Measurements from ENCODE around the gene ABL1.

DNA sequence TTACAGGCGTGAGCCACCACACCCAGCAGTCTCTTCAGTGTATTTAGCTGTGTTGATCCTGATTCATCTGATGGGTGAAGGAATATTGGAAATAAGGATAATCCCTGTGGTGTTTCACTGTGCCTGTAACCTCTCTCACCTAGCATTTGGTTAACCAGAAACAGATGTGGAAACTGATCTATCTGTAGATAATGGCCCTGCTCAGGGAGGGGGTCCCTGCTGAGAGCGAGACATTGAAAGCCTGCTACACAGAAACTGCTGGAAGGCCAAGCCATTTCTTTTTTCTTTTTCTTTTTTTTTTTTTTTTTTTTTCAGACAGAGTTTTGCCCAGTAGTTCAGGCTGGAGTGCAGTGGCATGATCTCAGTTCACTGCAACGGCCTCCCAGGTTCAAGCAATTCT is 33.2 kb downstream of the ABL1 start:
- no peak for TF ChIP-seq EZH2phosphoT487 (IDR thresholded peaks at IDR 0.05; ENCODE audit: borderline replicate concordance, low read length)
- TF ChIP-seq, protein P1, sequence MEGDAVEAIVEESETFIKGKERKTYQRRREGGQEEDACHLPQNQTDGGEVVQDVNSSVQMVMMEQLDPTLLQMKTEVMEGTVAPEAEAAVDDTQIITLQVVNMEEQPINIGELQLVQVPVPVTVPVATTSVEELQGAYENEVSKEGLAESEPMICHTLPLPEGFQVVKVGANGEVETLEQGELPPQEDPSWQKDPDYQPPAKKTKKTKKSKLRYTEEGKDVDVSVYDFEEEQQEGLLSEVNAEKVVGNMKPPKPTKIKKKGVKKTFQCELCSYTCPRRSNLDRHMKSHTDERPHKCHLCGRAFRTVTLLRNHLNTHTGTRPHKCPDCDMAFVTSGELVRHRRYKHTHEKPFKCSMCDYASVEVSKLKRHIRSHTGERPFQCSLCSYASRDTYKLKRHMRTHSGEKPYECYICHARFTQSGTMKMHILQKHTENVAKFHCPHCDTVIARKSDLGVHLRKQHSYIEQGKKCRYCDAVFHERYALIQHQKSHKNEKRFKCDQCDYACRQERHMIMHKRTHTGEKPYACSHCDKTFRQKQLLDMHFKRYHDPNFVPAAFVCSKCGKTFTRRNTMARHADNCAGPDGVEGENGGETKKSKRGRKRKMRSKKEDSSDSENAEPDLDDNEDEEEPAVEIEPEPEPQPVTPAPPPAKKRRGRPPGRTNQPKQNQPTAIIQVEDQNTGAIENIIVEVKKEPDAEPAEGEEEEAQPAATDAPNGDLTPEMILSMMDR (IDR thresholded peaks at IDR 0.05; ENCODE audit: low read depth, low read length, poor library complexity, severe bottlenecking) = no peak
